IPS DF 19.7 (cell line): ENCODE measurements around the gene CDC42EP4.
"Not testable (repeated sequence)": the region's sequence is repeated elsewhere in the genome, so short reads cannot be mapped to it uniquely, and the experiment has no call there.

Source experiments
- DNase-seq: peaks from one replicate; pipeline ENCODE4 v3.0.0-alpha.2; 2013; ENCODE audit warnings: low read depth, low spot score

Gene CDC42EP4

GRCh38 chr17:73320601-73321264, 8.9 kb upstream of the CDC42EP4 start:
- DNase-seq = no peak

DNA sequence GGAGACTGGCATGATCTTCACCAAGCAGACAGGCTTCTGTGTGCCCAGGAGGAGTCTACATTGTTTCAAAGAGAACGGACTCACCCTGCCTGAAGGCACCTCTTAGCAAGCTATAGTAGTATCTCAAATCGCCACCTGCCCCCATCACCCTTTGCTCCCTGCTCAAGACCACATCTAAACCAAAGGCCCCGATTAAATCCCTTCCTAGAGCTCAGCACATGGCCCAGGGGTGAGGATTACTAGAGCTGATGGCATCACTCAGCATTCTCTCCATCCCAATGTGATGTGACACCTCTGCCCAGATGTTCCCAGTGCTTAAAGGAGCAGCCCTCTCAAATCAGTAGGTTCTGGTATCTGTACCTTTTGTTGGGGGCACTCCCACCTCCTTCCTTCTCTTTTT, 8.0 kb upstream of the CDC42EP4 start:
- no peak for DNase-seq

DNA sequence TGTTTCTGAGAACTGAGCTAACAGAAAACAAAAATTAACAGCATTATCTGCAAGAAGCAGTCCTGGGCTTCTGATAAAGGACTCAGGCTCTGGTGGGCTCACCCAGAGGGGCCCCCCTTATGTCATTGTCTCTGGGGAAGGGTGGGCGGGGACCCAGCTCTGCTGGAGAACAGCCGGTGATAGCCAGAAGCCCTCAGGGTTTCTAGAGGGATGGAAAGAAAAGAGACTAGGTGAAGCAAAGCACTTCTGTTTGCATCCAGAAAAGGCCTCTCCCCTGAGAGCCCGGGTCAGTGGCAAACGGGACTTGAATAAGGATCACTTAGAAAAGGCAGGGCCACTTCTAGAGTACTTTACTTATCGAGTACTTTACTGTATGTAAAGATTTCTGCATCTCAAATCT, 7.0 kb upstream of the CDC42EP4 start:
- DNase-seq = no peak

DNA sequence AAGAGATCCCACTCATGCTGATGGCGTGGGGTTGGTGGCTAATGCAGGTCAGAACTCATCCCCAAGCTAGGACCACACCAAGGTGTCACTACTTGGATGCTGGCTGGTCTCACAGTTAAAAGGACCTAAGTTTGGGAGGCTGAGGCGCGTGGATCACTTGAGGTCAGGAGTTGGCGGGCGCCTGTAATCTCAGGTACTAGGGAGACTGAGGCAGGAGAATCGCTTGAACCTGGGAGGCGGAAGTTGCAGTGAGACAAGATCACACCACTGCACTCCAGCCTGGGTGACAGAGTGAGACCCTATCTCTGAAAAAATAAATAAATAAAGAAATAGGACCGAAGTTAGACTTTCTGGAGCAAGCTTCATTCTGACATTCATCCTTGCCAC, 6.6 kb upstream of the CDC42EP4 start:
- no peak for DNase-seq

DNA sequence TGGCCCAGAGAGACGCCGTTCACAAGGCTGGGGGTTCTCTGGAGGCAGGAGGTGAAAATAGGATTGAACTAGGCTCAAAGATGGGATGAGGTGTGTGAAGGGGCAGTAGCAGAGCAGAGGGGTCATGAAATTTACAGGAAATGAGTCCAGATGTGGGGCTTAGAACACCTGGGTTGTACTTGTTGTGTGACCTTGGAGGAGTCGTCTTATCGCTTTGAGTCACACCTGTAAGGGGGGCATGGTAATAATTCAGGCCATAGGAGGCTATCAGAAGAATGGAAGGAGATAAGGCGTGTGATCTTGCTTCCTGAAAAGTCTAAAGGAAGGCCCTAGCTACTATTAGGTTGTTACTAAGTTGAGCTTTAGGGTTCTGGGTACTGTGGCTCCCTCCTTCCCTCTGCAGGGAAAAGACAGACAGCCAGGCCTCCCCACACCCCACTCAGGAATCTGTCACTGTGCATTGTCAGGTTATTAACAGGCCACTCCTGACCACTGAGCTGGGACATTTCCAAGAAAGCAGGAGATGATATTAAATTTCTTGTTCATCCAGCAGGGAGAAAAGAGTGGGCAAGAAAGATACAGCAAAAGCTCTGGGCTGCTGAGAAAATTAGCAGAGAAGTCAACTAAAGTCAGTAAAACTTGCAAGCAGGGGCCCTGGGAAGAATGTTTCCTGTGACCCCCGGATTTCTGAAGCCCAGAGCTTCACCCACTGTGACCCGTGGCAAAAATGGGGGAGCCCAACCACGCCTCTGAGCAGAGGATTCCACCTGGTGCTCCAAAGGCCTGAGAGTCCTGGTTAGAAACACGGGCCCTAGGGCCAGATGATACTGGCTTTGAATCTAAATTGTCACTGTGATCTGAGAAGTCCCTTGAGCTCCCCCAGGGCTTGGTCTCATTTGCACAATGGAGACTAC, 6.0 kb upstream of the CDC42EP4 start:
- no peak for DNase-seq

DNA sequence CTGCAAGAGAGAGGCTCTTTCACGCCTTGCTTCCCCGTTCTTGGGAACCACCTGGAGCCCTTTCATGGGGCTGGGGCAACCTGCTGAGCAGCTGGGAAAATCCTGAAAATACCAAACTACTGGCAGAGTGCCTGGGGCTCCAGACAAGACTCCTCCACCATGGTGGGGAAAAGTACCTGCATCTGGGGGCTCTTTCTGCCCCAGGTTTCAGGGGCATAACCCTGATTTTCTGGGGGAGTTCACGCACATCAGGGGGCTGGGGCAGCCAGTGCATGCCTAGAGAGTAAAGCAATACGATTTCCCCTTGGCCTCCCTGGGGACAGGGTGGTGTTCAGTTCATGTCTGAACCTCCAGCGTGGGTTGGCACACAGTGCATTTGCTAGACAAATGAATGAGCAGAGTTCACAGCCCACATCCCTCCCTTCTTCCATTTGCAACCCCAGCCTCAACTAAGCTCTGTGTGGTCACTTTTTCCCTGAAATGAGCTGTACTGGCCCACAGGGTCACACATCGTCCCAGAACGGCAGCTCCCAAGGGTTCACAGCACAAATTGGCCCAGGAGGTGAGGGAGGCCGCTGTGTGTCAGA, 5.2 kb upstream of the CDC42EP4 start:
- no peak for DNase-seq

- no peak for DNase-seq
Observed at GRCh38 chr17:73315471-73315870, 3.7 kb upstream of the CDC42EP4 start.

DNA sequence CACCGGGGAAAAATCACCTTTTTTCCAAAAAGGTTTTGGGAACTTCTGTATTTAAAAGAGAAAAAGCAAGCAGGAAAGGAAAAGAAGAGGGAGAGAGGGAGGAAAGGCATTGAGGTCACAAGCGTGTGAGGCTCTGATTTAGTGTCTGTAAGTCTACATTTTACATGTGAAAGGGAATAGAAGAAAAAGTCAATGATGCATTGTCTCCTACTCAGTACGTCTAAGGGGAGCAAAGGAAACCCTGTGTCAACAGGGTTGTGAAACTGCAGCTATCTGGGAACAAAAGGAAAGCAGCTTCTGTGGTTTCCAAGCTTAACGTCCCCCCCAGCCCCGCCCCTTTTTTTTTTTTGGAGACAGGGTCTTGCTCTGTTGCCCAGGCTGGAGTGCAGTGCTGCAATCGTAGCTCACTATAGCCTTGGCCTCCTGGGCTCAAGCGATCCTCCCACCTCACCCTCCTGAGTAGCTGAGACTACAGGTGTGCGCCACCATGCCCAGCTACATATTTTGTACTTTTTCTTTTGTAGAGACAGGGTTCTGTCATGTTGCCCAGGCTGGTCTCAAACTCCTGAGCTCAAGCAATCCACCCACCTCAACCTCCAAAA, 1.8 kb upstream of the CDC42EP4 start:
- DNase-seq = no peak

DNA sequence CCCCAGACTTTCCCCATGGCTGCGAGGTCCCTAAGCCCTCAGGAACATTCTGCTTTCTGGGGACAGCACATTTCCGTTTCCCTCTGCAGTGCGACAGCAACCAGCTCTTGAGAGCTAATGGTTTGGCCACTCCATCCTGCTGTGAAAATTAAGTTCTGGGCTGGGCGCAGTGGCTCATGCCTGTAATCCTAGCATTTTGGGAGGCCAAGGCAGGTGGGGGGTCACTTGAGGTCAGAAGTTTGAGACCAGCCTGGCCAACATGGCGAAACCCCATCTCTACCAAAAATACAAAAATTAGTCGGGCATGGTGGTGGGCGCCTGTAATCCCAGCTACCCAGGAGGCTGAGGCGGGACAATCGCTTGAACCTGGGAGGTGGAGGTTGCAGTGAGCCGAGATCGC, 1.1 kb upstream of the CDC42EP4 start:
- not testable (repeated sequence) for DNase-seq

DNA sequence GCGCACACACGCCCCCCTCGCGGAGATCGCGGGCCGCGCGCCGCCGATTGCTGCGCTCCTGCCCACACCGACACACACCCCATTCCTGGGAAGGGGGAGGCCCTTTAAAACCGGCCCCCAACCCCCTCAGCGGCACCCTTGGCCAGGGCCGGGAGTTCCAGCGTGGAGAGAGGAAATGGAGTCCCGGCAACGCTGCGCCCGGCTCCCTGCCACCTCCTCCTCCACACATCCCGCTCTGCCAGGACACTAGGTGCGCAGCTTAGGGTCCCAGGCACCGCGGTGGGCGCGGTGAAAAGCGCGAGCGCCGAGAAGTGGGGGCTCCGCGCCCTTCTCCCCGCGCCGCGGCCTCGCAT, 397 bp downstream of the CDC42EP4 start:
- no peak for DNase-seq

GRCh38 chr17:73309727-73310596, 1.8 kb downstream of the CDC42EP4 start:
- no peak for DNase-seq

GRCh38 chr17:73308959-73309358, 2.8 kb downstream of the CDC42EP4 start:
- DNase-seq = not testable (repeated sequence)

GRCh38 chr17:73308017-73308823, 3.6 kb downstream of the CDC42EP4 start:
- DNase-seq = no peak

GRCh38 chr17:73307130-73307529, 4.7 kb downstream of the CDC42EP4 start:
- DNase-seq = no peak

GRCh38 chr17:73305845-73306836, 5.7 kb downstream of the CDC42EP4 start:
- no peak for DNase-seq

DNA sequence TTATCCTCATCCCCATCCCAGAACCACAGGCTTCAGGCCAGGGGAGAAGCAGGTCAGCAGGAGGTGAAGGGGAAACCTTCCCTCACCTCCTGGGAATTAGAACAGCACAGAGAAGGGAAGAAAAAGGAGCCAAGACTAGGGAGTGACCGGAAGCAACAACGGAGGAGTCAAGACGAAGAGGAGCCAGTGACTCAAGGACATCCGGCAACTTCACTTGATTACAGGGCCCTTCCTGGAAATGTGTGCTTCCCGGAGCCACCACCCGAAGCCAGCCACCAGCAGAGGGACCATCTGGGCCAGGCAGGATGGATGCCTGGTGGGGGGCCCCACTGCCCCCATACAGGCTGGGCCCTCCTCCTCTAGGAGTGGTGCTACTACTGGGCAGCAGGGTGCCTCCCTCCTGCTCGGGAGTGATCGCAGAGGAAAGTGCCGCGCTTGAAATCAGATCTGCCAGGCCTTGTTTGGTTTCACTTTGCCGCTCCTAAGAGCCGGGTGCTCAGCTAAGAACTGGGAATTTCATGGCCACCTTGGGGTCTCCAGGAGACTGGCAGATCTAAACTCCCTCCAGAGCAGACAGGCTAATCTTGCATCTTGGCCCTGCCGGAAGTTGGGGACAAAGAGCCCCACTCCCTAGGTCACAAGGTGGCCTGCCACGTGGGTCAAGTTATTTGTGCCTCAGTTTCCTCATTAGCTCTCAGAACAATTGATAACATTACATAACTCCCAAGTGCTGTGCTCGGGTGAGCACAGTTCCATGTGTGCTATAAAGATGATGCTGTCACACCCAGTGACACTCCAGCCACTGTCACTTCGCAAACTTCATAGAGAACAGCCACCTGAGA, 6.6 kb downstream of the CDC42EP4 start:
- no peak for DNase-seq

GRCh38 chr17:73304438-73304837, 7.4 kb downstream of the CDC42EP4 start:
- DNase-seq = no peak

DNA sequence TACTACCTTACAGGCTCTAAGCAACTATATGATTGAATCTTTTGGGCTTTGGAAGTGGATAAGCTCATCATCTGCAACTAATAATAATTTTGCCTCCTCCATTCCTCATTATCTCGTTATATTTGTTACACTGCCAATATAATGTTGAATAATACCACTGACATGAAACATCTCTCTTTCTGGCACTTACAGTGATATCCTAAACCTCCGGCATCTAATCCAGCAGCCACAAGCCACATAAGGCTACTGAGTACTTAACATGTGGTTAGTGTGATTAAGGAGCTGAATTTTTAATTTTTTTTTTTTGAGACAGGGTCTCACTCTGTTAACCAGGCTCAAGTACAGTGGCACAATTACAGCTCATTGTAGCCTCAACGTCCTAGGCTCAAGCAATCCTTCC, 9.6 kb downstream of the CDC42EP4 start:
- DNase-seq = no peak
